Measurements from ENCODE around the gene UCK1.
"Not testable (repeated sequence)": the region's sequence is repeated elsewhere in the genome, so short reads cannot be mapped to it uniquely, and the experiment has no call there.

UCK1 gene

DNA sequence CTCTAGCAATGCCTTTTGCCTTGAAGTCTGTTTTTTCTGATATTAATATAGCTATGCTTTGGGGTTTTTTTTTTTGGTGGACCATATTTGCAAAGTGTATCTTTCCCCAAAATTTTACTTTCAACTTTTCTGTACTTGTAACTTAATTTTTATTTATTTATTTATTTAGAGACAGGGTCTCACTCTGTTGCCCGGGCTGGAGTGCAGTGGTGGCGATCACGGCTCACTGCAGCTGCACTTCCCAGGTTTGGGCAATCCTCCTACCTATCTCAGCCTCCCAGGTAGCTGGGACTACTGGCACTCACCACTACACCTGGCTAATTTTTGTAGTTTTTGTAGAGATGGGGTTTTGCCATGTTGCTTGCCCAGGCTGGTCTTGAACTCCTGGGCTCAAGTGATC, 35.1 kb upstream of the UCK1 start:
- Histone ChIP-seq H3K9me3 (ENCODE audit: control insufficient read depth, low read length) (no peaks in the 10 kb centered on the region), H3K9ac (ENCODE audit: low read length) (no peak overlapping the region), H3K36me3 (ENCODE audit: control insufficient read depth, insufficient read depth, low read length, severe bottlenecking) (peaks cover 6% of the 10 kb centered on the region), H3K27me3 (replicated peaks; ENCODE audit: control insufficient read depth, insufficient read depth, low read length) (no peaks in the 10 kb centered on the region), H3K4me1 (ENCODE audit: control insufficient read depth, insufficient read depth, low read length) (no peaks in the 10 kb centered on the region), H3K4me3 (ENCODE audit: low read length) (no peak overlapping the region)
- DNase-seq (ENCODE audit: low read depth) = no peak

DNA sequence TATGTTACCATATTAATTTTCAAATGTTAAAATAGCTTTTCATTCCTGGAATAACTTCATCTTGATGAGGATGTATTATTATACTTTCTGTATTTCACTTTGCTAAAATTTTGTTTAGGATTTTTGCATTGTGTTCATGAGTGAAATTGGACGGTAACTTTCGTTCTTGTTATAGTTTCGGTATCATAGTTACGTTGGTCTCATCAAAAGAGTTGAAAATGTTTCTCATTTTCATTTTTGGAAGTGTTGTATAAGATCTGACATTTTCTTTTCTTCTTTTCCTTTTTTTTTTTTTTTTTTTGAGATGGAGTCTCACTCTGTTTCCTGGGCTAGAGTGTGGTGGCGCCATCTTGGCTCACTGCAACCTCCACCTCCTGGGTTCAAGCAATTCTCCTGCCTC, 34.3 kb upstream of the UCK1 start:
- no peaks in the 10 kb centered on the region for H3K27me3 ChIP-seq (replicated peaks; ENCODE audit: control insufficient read depth, insufficient read depth, low read length)
- H3K9ac ChIP-seq (ENCODE audit: low read length) = no peak overlapping the region
- H3K36me3 ChIP-seq (ENCODE audit: control insufficient read depth, insufficient read depth, low read length, severe bottlenecking) = peaks cover 5% of the 10 kb centered on the region
- H3K9me3 ChIP-seq (ENCODE audit: control insufficient read depth, low read length) = no peaks in the 10 kb centered on the region
- no peaks in the 10 kb centered on the region for H3K4me1 ChIP-seq (ENCODE audit: control insufficient read depth, insufficient read depth, low read length)
- no peak overlapping the region for H3K4me3 ChIP-seq (ENCODE audit: low read length)
- no peak for DNase-seq (ENCODE audit: low read depth)

DNA sequence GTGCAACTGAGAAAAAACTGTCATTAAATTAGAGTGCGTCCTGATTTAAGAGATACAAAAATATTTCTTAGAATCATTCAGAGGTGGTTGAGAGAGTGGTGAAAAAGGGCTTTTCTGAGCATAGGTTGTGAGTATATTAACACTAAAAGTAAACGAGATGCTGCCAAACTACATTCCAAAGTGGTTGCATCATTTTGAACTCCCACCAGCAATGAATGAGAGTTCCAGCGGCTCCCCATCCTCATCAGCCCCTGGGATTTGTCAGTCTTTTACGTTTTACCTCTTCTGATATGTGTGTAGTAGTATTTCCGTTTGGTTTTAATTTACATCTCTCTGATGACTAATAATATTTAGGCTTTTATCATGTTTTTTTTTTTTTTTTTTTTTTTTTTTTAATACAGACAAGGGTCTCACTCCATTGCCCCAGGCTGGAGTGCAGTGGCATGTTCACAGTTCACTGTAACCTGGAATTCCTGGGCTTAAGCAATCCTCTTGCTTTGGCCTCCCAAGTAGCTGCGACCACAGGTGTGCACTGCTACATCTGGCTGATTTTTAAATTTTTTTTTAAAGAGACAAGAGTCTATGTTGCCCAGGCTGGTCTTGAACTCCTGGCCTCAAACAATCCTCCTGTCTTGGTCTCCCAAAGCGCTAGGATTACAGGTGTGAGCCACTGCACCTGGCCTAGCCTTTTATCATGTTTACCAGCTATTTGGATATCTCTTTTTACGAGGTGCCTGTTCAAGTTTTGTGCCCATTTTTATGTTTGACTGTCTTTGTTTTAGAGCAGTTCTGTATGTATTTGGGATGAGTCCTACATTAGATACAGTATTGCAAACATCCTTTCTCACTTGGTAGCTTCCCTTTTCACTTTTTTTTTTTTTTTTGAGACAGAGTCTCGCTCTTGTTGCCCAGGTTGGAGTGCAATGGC, 31.2 kb upstream of the UCK1 start:
- no peaks in the 10 kb centered on the region for H3K4me1 ChIP-seq (ENCODE audit: control insufficient read depth, insufficient read depth, low read length)
- no peak for DNase-seq (ENCODE audit: low read depth)

DNA sequence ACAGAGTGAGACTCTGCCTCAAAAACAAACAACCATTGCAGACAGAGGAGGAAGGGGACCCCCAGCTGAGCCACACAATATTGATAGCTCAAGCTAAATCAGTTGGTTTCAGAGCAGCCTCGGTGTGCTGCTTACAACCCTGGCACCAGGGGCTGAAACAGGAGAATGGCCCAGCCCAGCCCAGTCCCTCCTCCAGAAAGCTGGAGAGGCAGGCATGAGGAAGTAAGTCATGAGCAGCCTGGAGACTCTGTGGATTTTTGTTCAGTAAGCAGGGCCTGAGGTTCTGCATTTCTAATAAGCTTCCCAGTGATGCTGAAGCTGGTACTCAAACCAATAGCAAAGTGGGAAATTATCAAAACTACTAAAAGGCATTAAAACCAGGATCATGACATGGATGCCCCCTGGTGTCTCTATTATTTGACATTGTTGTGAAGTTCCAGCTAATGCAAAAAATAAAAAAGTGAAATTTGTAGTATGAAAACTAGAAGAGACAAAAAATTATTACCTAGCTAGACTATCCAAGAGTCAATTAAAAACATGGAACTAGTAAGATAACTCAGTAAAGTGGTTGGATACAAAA, 28.4 kb upstream of the UCK1 start:
- Histone ChIP-seq H3K4me3 (ENCODE audit: low read length) (no peak overlapping the region), H3K36me3 (ENCODE audit: control insufficient read depth, insufficient read depth, low read length, severe bottlenecking) (no peaks in the 10 kb centered on the region), H3K4me1 (ENCODE audit: control insufficient read depth, insufficient read depth, low read length) (no peaks in the 10 kb centered on the region), H3K27me3 (replicated peaks; ENCODE audit: control insufficient read depth, insufficient read depth, low read length) (peaks cover 10% of the 10 kb centered on the region), H3K9me3 (ENCODE audit: control insufficient read depth, low read length) (no peaks in the 10 kb centered on the region), H3K9ac (ENCODE audit: low read length) (no peak overlapping the region)
- DNase-seq (ENCODE audit: low read depth) = no peak

More for the DNA sequence above, 31.2 kb upstream of the UCK1 start:
- Histone ChIP-seq H3K9ac (ENCODE audit: low read length) (no peak overlapping the region), H3K9me3 (ENCODE audit: control insufficient read depth, low read length) (no peaks in the 10 kb centered on the region), H3K36me3 (ENCODE audit: control insufficient read depth, insufficient read depth, low read length, severe bottlenecking) (no peaks in the 10 kb centered on the region), H3K27me3 (replicated peaks; ENCODE audit: control insufficient read depth, insufficient read depth, low read length) (no peaks in the 10 kb centered on the region), H3K4me3 (ENCODE audit: low read length) (no peak overlapping the region)

DNA sequence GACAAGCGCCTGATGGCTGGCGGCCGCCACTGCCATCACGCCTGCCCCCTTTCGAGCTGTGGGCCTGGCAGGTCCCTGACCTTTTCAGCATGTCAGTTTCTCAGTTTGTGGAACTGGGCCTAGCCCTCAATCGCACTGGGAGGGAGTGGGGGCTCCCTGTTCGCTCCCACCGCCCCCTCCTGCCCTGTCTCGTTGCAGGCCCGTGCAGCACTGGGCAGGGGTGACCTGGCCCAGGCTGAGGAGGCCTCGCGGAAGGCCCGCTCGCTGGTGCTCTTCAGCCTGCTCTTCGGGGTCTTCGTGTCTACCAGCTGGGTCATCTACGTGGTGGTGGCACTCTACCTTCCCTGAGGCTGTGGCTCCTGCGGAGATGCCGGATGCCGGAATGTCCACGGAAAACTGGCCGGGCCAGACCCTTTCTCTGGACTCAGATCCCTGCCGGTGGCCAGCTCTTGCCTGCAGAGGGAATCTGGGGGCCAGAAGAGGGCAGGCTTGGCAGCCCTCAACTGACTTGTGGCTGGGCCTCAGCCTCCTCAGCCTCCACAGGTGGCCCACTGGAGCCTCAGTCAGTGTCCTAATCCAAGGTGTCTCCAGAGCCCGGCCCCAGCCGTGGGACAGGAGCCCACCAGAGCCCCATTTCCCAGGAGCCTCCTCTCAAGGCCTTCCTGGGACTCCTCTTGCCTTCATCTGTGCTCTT, 26.9 kb upstream of the UCK1 start:
- no peak for DNase-seq (ENCODE audit: low read depth)
- Histone ChIP-seq H3K4me1 (ENCODE audit: control insufficient read depth, insufficient read depth, low read length) (no peaks in the 10 kb centered on the region), H3K27me3 (replicated peaks; ENCODE audit: control insufficient read depth, insufficient read depth, low read length) (peaks cover 20% of the 10 kb centered on the region), H3K9ac (ENCODE audit: low read length) (no peak overlapping the region), H3K4me3 (ENCODE audit: low read length) (no peak overlapping the region), H3K9me3 (ENCODE audit: control insufficient read depth, low read length) (peaks cover 4% of the 10 kb centered on the region), H3K36me3 (ENCODE audit: control insufficient read depth, insufficient read depth, low read length, severe bottlenecking) (no peaks in the 10 kb centered on the region)

DNA sequence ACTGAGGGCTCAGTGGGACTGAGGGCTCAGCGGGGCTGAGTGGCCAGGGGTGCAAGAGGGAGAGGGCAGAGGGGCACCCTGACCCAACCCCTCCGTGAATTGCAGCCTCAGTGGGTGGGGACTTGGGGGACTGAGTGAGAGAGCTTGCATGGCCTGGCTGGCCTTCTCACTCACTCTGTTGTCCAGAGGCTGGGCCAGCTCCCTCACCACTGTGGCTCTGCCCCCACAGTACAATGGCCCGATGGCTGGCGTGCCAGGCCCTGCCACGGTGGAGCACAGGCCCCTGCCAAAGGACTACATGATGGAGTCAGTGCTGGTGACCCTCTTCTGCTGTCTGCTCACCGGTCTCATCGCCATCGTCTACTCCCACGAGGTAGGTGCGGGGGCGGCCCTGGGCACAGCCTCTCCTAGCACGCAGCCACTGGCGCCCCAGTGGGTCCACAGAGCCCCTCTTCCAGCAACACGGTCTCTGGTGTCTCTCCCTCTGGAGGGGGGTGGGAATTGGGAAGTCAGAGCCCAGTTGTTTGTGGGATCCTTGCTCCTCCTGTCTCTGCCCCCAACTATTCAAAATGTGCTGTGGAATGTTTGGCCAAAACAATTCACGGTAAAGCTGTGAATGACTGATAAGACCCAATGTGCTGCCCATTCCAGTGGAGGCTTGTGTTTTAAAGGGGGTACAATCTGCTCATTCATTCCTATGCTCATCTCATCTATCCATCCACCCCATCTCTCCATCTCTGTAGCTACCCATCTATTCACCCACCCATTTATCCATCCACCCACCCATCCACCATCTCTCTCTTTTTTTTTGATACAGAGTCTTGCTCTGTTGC, 25.0 kb upstream of the UCK1 start:
- peaks cover 27% of the 10 kb centered on the region for H3K27me3 ChIP-seq (replicated peaks; ENCODE audit: control insufficient read depth, insufficient read depth, low read length)
- no peak overlapping the region for H3K9ac ChIP-seq (ENCODE audit: low read length)
- DNase-seq (ENCODE audit: low read depth) = no peak
- H3K4me1 ChIP-seq (ENCODE audit: control insufficient read depth, insufficient read depth, low read length) = no peaks in the 10 kb centered on the region
- H3K36me3 ChIP-seq (ENCODE audit: control insufficient read depth, insufficient read depth, low read length, severe bottlenecking) = no peaks in the 10 kb centered on the region
- no peak overlapping the region for H3K4me3 ChIP-seq (ENCODE audit: low read length)
- H3K9me3 ChIP-seq (ENCODE audit: control insufficient read depth, low read length) = peaks cover 4% of the 10 kb centered on the region

DNA sequence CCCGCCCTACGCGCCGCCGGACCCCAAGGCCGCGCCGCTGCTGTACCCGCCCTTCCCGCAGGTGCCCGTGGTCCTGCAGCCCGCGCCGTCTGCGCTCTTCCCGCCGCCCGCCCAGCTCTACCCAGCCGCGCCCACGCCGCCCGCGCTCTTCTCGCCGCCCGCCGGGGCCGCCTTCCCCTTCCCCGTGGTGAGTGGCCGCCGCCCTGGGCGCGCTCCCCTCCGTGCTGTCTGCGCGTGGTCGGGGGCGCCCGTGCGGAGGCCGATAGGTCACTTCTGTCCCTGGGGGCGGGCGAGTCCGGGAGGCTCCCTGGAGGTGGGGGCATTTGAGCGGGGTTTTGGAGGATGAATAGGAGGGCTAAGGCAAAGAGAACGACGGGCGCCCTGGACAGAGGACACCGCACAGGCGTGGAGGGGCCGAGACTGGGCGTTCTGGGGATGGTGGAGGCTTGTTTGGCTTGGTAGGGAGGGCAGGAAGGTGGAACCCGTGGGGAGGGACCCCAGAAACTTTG, 23.8 kb upstream of the UCK1 start:
- H3K4me3 ChIP-seq (ENCODE audit: low read length) = no peak overlapping the region
- peaks cover 28% of the 10 kb centered on the region for H3K27me3 ChIP-seq (replicated peaks; ENCODE audit: control insufficient read depth, insufficient read depth, low read length)
- H3K4me1 ChIP-seq (ENCODE audit: control insufficient read depth, insufficient read depth, low read length) = no peaks in the 10 kb centered on the region
- DNase-seq (ENCODE audit: low read depth) = no peak
- no peak overlapping the region for H3K9ac ChIP-seq (ENCODE audit: low read length)
- no peaks in the 10 kb centered on the region for H3K36me3 ChIP-seq (ENCODE audit: control insufficient read depth, insufficient read depth, low read length, severe bottlenecking)
- peaks cover 4% of the 10 kb centered on the region for H3K9me3 ChIP-seq (ENCODE audit: control insufficient read depth, low read length)

DNA sequence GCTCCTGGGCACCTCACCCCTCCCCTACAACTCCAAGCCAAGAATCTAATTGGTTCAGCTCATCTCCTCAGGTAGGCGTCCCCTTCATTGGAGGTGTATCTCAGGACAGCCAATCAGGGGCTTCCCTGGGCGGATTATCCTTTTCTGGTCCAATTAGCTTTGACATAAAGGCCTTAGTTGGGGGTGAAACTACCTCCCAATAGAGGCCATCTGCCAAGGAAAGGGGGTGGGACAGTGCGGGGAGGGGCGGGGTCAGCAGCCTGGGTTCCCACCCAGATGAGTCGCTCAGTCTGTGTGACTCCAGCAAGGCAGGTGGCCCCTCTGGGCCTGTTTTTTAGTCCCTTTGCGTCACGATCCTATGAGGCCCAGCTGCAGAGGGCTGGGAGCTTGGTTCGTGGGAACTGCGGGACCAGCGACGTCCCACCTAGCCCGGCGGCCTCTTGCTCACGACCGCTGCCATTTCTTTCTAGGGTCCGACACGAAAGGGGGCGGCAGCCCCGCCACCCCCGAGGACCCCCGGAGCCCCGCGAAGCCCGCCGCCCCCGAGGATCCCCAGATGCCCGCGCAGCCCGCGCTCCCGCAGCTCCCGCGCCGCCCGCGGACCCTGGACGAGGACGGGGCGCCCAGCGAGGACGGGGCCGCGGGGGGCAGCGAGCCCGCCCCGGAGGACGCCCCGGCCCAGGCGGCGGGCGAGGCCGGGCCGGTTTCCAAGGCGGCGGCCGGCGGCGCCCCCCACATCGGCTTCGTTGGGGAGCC, 23.2 kb upstream of the UCK1 start:
- Histone ChIP-seq H3K9me3 (ENCODE audit: control insufficient read depth, low read length) (peaks cover 4% of the 10 kb centered on the region), H3K36me3 (ENCODE audit: control insufficient read depth, insufficient read depth, low read length, severe bottlenecking) (no peaks in the 10 kb centered on the region), H3K9ac (ENCODE audit: low read length) (no peak overlapping the region), H3K4me1 (ENCODE audit: control insufficient read depth, insufficient read depth, low read length) (no peaks in the 10 kb centered on the region), H3K4me3 (ENCODE audit: low read length) (no peak overlapping the region), H3K27me3 (replicated peaks; ENCODE audit: control insufficient read depth, insufficient read depth, low read length) (peaks cover 30% of the 10 kb centered on the region)
- DNase-seq (ENCODE audit: low read depth) = no peak

DNA sequence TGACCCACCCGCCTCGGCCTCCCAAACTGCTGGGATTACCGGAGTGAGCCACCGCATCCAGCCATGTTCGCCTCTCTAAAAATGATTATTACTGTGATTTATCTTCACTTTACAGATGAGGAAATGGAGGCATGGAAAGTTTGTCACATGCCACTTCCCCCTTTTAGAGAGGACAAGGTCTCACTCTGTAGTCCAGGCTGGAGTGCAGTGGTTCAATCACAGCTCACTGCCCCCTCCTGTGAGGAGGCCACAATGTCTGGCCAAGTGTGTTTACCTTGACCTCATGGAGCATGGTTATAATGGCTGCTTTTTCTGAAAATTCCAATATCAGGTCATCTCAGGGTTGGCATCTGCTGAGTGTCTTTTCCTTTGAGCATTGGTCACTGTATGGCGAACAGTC, 21.0 kb upstream of the UCK1 start:
- Histone ChIP-seq H3K9me3 (ENCODE audit: control insufficient read depth, low read length) (peaks cover 7% of the 10 kb centered on the region), H3K27me3 (replicated peaks; ENCODE audit: control insufficient read depth, insufficient read depth, low read length) (peaks cover 43% of the 10 kb centered on the region), H3K4me3 (ENCODE audit: low read length) (no peak overlapping the region), H3K36me3 (ENCODE audit: control insufficient read depth, insufficient read depth, low read length, severe bottlenecking) (no peaks in the 10 kb centered on the region), H3K4me1 (ENCODE audit: control insufficient read depth, insufficient read depth, low read length) (no peaks in the 10 kb centered on the region), H3K9ac (ENCODE audit: low read length) (no peak overlapping the region)
- DNase-seq (ENCODE audit: low read depth) = no peak

DNA sequence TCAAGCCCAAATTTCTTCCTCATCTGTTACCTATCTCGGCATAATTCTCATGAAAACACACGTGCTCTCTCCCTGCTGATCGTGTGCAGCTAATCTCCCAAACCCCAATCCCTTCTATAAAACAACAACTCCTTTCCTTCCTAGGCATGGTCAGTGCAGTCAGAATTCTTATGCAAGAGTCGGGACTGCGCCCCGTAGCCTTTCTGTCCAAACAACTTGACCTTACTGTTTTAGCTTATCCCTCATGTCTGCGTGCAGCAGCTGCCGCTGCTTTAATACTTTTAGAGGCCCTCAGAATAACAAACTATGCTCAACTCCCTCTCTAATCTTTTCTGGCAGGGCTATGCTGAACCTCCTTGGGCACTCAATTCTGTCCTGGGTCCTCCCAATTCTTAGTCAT, 19.4 kb upstream of the UCK1 start:
- not testable (repeated sequence) for H3K9ac ChIP-seq (ENCODE audit: low read length)

More for the DNA sequence above, 19.4 kb upstream of the UCK1 start:
- H3K36me3 ChIP-seq (ENCODE audit: control insufficient read depth, insufficient read depth, low read length, severe bottlenecking); H3K9me3 ChIP-seq (ENCODE audit: control insufficient read depth, low read length); DNase-seq (ENCODE audit: low read depth); H3K4me1 ChIP-seq (ENCODE audit: control insufficient read depth, insufficient read depth, low read length); H3K4me3 ChIP-seq (ENCODE audit: low read length): not testable (repeated sequence)
- H3K27me3 ChIP-seq (replicated peaks; ENCODE audit: control insufficient read depth, insufficient read depth, low read length) = peaks cover 49% of the 10 kb centered on the region

All from adipocyte (in vitro differentiated cells).